ENCODE data around the gene NDST3.

DNA sequence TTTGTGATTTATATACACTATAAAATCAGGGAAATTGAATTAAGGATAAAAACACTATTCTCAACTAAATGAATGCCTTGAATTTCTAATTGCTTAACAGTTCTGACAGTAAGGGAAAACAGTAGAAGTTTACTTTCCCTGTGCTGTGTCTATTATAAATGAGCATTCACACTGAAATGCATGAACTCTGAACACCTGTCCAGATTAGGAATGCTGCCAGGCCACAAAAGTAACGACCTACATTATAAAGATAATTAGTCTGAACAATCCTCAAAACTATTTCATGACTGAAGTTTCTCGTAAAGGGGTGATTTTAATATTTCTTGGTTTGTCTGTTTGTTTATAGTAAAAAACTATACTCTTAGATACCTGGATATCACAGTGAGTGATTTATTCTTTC lies 2.0 kb downstream of the NDST3 start:
- TF ChIP-seq POLR2A (IDR thresholded peaks at IDR 0.05; ENCODE audit: low read length) (no peak), GATA1 (IDR thresholded peaks at IDR 0.05; ENCODE audit: low read depth, low read length) (no peak)
